Activated CD8-positive, alpha-beta memory T cell treated with anti-CD3 and anti-CD28 coated beads, Interleukin-2, amount 50 U/mL, for 1 hour (primary cell): Measurements from ENCODE around the gene CHRDL2.
"Not testable (repeated sequence)": the region's sequence is repeated elsewhere in the genome, so short reads cannot be mapped to it uniquely, and the experiment has no call there.

Source experiments
- DNase-seq: peaks from one replicate; pipeline ENCODE4 v3.0.0-alpha.2; 2020; ENCODE audit errors: extremely low read depth

The CHRDL2 gene

DNA sequence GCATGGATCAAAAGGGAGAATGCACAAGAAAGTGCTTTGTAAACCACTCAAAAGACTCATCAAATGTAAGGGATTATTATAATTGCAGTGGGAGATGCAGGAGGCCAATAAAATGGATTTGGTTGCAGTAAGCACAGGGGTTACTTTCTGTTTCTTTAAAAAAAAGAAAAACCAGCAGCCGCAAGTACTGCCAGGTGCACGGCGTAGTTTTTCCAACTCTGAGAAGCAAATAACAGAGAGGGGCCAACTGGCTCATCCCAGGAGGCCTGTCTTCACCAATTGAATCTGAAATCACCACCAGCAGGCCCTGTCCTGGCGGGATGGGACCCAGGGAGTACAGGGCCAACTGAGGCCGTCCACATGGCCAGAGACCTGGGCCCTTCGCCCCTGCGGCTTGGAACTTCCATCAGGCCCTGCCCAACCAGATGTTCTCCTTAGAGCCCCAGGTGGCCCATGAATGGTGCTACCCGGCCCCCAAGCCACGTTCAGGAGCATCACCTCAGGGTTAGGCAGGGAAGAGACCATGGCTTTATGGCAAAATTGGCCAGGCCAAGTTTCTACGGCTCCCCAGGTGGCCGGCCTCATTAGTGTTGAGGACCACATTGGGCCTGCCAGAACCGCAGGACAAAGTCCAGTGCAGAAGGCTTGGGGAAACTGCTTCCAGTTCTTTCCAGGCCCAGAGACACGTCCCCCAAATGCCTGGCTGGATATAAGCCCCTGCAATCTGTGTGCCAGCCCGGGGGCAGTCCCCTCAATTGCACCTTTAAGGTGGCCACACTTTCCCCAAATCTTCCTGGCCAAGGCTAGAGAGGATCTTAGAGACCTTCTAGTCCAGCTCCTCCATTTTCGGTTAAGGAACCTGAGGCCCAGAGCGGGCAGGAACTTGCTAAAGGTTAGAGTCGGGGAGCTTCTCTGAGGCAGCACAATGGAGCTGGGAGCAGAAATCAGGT is 61.7 kb downstream of the CHRDL2 start:
- DNase-seq, result no peak

DNA sequence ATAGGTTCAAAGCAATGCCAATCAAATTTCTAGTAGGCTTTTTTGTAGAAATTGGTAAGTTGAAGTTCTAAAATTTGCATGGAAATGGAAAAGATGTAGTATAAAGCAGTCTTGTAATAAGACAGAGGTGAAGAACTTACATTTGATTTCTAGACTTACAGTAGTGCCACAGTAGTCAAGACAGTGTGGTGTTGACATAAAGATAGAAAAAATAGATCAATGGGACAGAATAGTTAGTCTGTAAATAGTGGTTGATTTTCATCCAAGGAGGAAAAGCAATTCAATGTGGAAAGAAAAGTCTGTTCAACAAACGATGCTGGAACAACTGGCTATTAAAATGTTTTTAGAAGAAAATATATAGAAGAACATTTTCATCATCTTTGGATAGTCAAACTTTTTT is 67.9 kb downstream of the CHRDL2 start:
- no peak for DNase-seq

DNA sequence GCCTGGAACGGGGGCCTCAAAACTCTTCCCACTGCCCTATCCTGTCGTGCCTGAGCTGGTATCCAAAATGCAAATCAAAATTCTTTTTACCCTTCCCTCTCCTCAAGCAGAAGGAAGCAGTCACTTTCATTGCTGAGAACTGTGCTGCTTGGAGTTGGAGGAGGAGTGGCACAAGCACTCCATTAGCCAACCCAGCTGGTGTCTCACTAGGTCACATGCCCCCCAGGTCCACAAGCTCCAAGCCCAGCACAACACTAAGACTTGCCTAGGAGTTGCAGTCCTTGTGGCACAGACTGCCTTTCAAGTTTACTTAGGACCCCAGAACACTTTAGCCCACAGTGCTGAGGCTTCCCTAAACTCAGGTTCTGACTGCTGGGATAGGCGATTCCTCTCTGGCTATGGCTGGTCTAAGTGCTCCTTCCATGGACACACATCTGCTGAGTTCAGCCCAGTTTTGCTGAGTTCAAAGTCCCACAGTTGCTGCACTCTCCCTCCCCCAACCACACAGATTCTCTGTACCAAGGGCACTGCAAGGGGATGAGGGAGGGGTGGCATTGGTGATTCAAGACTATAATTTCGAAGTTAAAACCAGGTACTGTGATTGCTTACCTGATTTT is 68.6 kb downstream of the CHRDL2 start:
- DNase-seq, result no peak

DNA sequence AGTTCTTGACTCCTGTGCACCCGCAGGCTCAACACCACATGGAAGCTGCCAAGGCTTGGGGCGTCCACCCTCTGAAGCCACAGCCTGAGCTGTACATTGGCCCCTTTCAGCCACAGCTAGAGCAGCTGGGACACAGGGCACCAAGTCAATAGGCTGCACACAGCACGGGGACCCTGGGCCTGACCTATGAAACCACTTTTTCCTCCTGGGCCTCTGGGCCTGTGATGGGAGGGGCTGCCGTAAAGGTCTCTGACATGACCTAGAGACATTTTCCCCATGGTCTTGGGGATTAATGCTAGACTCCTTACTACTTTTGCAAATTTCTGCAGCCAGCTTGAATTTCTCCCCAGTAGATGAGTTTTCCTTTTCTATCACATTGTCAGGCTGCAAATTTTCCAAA is 72.1 kb downstream of the CHRDL2 start:
- not testable (repeated sequence) for DNase-seq

DNA sequence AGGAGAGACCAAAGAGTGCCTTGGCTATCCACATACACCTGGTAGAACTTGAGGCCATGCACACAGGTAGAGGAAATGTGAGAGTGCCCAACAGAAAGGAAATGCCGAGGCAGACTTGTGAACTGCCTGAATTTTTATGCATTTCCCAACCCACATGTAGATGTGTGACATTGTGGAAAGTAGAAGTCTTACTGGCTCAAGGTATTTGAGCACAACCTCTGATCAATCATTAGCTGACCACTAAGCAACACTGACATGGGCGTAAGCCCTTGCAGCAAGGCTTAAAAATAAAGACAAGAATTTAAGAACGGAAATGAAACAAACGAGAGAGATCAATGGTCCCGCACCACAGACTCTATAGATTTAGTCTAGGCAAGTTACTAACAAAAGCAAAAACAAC is 76.2 kb downstream of the CHRDL2 start:
- DNase-seq, result no peak

DNA sequence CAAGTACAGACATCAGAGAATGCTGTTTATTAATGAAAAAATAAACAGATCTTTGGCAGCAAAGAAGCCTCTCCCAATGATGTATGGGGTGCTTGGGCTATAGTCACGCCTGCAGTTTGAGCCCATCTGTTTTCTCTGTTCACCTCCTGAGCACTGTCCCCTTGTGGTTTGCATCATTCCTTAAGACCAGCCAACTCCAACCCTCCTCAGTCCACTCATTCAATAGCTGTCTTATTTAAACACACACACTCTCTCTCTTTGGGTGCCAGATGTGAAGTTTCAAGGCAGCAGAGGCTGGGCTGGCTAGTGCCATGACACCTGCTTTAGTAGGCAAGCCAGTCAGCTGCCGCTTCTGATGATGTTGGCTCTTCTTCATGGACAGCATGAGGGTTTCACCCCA is 80.7 kb downstream of the CHRDL2 start:
- no peak for DNase-seq

DNA sequence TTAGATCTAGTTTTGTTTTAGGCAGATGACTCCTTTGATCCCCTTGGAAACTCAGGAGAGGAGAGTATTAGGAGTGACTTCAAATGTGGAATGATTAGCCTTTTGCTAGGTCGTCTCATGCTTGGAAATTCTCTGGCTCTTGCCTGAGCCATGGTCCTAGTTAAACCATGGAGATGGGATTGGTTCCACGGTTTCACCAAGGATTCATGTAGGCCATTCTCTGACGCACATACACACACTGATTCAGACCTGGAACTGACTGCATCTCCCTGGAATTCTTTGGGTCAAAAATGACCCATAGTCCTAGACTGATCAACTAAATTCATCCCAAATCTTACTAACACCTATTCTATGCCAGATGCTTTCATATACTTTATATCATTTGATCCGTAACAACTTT is 82.3 kb downstream of the CHRDL2 start:
- no peak for DNase-seq

DNA sequence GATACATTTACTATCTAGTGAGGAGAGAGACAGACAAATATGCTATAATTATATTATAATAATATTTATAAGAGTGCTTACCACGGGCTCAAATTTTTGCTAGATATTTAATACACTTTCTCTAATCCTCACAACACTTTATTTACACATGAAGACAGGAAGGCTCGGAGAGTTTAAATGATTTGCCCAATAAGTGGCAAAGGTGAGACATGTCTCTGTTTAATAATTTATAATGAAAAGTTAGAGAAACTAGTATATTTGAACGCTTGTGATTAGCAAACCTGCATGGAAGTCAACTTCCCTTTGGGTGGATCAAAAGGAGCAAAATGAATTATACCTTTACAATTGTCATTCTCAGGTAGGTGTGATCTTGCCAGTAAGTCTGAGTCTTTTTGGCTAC is 83.4 kb downstream of the CHRDL2 start:
- no peak for DNase-seq

DNA sequence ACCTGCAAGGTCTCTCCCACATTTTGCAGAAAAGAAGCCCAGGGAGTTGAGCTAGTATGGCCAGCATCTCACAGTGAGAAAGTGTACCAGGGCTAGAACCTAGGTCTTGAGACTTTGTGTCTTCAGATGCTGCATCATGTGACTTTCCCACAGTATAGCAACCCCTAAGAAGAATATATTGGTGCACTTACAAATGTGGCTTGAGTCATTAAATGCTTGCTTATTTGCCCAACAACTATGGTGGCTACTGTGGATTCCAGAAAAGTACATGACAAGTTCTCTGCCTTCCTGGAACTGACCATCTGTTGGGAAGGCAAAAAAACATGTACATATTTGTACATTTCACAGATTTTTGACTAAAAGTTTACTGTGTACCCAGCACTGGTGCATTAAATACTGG is 83.8 kb downstream of the CHRDL2 start:
- DNase-seq, result no peak

DNA sequence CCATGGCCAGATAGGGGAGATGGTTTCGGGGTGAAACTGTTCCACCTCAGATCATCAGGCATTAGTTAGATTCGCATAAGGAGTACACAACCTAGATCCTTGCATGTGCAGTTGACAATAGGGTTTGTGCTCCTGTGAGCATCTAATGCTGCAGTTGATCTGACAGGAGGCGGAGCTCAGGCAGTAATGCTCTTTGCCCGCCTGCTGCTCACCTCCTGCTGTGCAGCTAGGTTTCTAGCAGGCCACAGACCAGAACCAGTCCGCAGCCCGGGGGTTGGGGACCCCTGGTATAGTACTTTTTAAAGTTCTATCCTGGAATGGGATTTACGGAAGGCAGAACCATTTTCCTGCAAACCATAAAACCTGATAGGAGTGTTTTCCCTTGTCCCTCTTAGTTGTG is 84.3 kb downstream of the CHRDL2 start:
- DNase-seq, result no peak
